Vagina (tissue), 2 donors: ENCODE data around the gene BORCS6.

Experiments
- POLR2A ChIP-seq, 2 donors: fragments of 450-650 bp; IDR thresholded peaks; one replicate each; pipeline ENCODE4 v1.6.1; 2017; ENCODE audit warnings: antibody characterized with exemption in 2 of 2, mild to moderate bottlenecking in 2 of 2, moderate library complexity in 2 of 2
- POLR2AphosphoS5 ChIP-seq, 2 donors: sonication (generic); formaldehyde crosslinking; IDR thresholded peaks; one replicate each; pipeline ENCODE4 v1.9.0; 2017; ENCODE audit warnings: antibody characterized with exemption in 2 of 2, mild to moderate bottlenecking in 2 of 2, low read depth in 1 of 2; ENCODE audit not compliant: insufficient read depth in 1 of 2
- TF ChIP-seq, protein P1 (sequence below), 3 experiments: fragments of 450-650 bp in 2 of 3; fragments of 200-600 bp in 1 of 3; sonication (generic) in 1 of 3; IDR thresholded peaks; one replicate each; pipeline ENCODE4 v1.5.1; 2017 to 2019; ENCODE audit warnings: antibody characterized with exemption in 3 of 3, mild to moderate bottlenecking in 2 of 3, moderate library complexity in 2 of 3

- TF ChIP-seq POLR2A (IDR thresholded peaks at IDR 0.05) (no peak), POLR2AphosphoS5 (IDR thresholded peaks at IDR 0.05; ENCODE audit: insufficient read depth in 1 of 2, low read depth in 1 of 2) (no peak)
- TF ChIP-seq, protein P1, sequence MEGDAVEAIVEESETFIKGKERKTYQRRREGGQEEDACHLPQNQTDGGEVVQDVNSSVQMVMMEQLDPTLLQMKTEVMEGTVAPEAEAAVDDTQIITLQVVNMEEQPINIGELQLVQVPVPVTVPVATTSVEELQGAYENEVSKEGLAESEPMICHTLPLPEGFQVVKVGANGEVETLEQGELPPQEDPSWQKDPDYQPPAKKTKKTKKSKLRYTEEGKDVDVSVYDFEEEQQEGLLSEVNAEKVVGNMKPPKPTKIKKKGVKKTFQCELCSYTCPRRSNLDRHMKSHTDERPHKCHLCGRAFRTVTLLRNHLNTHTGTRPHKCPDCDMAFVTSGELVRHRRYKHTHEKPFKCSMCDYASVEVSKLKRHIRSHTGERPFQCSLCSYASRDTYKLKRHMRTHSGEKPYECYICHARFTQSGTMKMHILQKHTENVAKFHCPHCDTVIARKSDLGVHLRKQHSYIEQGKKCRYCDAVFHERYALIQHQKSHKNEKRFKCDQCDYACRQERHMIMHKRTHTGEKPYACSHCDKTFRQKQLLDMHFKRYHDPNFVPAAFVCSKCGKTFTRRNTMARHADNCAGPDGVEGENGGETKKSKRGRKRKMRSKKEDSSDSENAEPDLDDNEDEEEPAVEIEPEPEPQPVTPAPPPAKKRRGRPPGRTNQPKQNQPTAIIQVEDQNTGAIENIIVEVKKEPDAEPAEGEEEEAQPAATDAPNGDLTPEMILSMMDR (IDR thresholded peaks at IDR 0.05): no peak
These were observed 30.3 kb downstream of the BORCS6 start for GRCh38 chr17:8159459-8160223.
